GM19238 (cell line): ENCODE measurements around the gene PDZD11.
"Not testable (repeated sequence)": the region's sequence is repeated elsewhere in the genome, so short reads cannot be mapped to it uniquely, and the experiment has no call there.

Experiments
- DNase-seq: peaks from one replicate; pipeline ENCODE4 v3.0.0; 2011; ENCODE audit warnings: low spot score; ENCODE audit not compliant: insufficient read length

Gene PDZD11

GRCh38 chrX:70257423-70258288 lies 32.1 kb downstream of the PDZD11 start:
- DNase-seq, result no peak

- no peak for DNase-seq
These were observed 34.3 kb downstream of the PDZD11 start for GRCh38 chrX:70255452-70255851.

GRCh38 chrX:70254909-70255308 lies 34.8 kb downstream of the PDZD11 start:
- no peak for DNase-seq

GRCh38 chrX:70254063-70254400 lies 35.7 kb downstream of the PDZD11 start:
- no peak for DNase-seq

GRCh38 chrX:70253377-70254062 lies 36.2 kb downstream of the PDZD11 start:
- no peak for DNase-seq

GRCh38 chrX:70252491-70252890 lies 37.2 kb downstream of the PDZD11 start:
- DNase-seq, result no peak

- no peak for DNase-seq
These were observed 42.5 kb downstream of the PDZD11 start for GRCh38 chrX:70247252-70247651.

- DNase-seq, result no peak
These were observed 44.8 kb downstream of the PDZD11 start for GRCh38 chrX:70244881-70245280.

GRCh38 chrX:70243601-70244000 lies 46.1 kb downstream of the PDZD11 start:
- not testable (repeated sequence) for DNase-seq

- no peak for DNase-seq
These were observed 48.2 kb downstream of the PDZD11 start for GRCh38 chrX:70241501-70241900.

- no peak for DNase-seq
These were observed 49.0 kb downstream of the PDZD11 start for GRCh38 chrX:70240751-70241150.
